CD4-positive, alpha-beta T cell treated with Interleukin-4 for 1 hour (primary cell): ENCODE data around the gene ARHGEF6.

Source experiments
- DNase-seq, 2 donors: peaks; one replicate each; pipeline ENCODE4 v3.0.0-alpha.2; 2020 to 2022

Gene ARHGEF6

DNA sequence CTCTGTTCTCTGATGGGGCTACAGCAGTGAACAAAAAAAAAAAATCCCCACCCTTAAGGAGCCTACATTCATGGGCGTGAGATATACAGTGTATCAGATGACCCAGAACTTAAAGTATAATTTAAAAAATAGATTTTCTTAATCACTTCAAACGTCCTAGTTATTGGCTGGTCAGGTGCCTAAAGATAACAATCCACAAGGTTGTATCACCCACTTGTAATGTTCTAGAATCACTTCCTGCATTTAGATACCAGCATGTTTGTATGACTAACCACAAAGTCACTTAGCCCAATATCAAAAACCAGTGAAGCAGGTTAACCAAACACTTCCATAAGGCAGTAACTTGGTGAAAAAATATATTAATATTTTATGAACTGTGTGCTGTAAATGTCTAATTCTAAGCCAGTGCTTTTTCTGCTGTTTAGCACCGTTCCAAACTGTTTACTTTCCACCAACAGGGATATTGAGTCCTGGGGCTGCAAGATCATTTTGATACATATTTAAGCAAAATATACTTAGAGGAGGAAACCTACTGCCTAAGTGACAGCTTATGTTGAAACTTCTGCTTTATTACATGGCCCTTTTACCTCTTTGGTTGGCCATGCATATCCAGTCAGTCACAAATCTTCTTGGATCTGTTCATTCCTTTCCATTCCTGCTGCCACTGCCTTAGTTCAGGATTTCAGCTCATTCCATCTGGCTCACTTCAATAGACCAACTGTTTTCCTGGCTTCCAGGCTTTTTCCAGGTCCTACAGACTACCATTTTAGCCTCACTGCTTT is 89.5 kb downstream of the ARHGEF6 start:
- DNase-seq: peak in 1 of 2 donors; percentile 53

DNA sequence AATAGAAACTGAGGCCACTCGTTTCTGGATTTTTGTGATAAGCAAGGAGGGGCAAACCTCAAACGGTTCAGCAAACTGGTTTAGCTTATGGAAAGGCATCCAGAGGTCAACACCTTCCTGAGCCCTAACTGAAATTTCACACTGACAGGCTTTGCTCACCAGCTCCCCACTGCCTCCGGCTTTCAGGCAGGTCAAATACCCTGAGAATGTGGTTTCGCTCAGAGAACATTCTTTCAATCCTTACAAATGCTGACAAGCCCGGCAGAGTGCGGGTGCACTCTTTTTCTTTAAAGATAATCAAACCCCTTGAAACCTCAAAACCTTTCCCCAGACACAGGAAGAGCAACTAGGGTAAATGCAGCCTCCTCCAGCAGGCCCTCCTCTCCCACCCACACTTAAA is 91.3 kb downstream of the ARHGEF6 start:
- no peak for DNase-seq

DNA sequence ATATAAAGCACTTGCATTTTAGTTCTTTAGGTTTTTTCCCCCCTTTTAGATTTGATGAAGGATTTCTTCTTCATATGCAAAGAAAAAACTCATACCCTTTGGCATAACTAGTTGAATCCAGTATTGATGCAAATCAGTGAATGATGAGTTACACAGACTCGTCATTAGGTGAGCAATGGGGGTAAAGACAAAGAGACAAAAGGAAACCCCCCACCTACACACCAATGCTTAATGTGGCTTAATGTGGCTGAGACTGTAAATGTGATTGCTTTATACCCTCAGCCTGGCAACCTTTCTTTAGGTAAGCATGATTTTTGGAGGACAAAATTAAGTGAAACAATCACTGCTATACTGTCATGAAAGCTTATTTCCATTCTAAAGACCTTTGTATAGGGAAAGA is 93.3 kb downstream of the ARHGEF6 start:
- peak in 1 of 2 donors; percentile 50 for DNase-seq

DNA sequence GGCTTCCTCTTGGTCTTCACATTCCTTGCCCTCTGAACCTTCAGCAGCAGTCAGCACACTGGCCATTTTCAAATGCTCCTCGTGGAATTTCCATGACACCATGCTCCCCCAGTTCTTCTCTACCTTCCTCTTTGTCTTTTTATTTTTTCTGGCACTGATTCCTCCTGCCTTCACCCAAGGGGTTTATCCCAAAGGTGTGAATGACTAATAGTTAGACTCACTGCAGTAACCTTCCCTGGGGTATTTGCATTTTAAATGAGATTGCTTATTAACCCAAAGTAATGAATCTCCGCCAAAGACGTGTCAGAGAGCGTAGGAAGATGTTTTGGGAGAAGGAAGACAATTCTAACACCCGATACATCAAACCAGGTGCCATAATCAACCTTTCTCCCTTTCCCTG is 96.6 kb downstream of the ARHGEF6 start:
- no peak for DNase-seq

DNA sequence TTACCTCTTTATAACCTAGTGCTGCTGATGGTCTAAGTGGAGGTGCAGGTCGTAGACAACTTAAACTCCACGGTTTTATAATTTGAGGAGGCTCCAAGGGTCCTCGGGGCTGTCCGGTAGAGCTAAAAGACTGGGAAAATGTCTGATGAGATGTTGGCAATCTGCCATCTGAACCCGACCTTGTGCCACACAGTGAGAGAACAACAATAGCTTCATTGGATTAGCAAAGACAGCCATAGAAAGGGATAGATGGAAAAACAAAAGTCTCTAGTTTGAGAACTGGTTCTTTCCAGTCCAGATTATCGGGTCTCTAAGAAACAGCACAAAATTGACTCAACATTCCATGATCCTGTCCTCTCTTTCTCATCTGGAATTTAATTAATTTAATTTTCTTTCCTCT is 101.2 kb downstream of the ARHGEF6 start:
- DNase-seq: no peak

DNA sequence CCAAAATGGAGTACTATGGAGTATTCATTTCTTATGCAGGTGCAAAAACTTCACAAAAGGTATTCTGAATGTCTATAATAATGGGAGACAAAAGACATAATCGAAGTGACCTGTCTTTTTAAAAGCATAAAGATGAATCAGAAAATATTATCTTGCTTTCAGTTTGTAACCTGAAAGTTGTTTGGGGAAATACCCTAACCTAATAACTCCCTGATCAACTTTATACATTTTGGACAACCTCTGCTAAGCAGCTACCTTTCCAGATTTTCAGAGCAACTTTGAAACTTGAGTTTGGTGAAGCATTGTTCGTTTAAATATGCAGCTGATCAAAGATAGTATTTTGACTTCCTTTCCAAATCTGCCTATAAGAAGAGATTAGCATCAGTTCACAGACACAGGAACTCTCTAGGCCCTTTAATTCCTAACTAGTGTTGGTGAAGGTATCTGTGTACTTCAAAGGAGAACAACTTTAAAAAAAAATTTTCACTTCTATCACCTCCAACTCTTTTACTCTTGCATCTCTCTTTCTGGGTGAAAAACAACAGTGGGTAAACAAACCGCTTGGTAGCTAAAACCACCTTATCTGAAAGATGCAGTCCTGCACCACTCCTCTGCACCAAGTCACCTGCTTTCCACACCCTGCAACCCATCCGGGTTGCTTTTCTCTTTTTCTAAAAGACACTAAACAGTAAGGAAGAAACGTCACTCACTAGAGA is 106.3 kb downstream of the ARHGEF6 start:
- DNase-seq: peak; percentile 24 to 70

DNA sequence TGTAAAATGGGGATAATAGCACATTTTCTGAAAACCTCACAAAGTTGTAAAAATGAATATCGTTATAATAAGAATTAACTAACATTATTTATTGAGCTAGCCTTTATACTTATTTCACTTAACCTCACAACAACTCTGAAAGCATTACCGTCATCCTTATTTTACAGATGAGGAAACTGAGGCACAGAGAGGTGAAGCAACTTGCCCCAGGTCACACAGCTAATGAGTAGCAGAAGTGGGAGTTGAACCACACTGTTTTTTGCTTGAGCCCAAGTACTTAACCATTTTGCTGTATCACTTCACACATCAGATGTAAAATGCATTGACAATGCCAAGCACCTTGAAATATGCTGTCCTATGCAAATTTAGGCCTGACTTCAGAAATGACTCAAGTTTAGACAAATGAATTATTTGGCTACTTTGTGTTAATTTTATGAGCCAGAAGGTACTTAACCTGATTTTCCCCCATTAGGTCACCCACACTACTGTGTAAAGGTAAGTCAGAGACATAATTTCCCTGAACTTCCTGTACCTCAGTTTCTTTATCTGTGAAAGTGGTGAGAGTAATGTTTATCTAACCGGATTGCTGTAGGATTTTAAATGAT is 109.6 kb downstream of the ARHGEF6 start:
- no peak for DNase-seq

DNA sequence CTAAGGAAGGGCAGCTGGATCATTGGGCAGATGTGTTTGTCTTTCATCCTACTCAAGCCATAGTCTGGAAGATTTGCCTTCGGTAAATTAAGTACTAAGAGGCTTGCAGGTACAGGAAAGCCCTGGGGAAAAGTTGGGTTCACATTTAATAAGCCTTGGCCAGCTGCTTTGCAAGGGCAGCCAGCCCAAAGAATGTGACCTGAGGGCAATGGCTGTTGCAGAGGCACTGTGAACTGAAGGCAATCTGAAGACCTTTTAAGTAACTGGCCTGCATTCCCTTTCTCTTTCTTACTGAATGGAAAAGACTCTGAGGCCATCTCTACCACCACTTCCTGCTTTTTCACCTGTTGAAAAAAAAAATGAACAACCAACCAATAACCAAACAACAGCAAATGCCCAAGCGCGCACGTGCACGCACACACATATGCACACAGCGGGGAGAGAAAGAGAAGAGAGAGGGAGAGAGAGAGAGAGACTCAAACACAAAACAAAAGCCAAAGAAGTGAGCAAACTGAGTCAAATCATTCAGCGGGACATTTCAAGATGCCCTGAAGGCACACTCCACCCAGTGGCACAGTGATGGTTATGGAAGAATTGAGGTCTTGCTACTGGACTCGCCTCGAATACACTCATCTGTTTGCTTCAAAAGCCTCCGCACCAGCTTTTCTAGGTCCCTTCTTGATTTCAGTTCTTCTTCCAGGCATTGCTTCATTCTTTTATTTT is 113.1 kb downstream of the ARHGEF6 start:
- no peak for DNase-seq

DNA sequence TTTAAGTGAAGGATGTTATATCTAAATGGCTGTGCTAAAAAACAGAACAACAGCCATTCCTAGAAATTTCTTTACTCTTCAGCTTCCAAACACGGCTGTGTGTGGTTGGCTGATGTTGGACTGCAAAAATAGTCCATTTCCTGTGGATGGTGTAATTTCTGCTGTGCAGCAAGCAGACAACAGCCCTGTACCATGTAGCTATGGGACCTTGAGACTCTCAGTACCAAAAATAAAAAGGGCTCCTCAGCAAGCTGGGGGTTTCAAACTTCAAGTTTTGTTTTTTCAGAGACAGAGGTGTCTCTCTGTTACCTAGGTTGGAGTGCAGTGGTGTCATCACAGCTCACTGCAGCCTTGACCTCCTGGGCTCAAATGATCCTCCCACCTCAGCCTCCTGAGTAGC is 114.6 kb downstream of the ARHGEF6 start:
- no peak for DNase-seq

DNA sequence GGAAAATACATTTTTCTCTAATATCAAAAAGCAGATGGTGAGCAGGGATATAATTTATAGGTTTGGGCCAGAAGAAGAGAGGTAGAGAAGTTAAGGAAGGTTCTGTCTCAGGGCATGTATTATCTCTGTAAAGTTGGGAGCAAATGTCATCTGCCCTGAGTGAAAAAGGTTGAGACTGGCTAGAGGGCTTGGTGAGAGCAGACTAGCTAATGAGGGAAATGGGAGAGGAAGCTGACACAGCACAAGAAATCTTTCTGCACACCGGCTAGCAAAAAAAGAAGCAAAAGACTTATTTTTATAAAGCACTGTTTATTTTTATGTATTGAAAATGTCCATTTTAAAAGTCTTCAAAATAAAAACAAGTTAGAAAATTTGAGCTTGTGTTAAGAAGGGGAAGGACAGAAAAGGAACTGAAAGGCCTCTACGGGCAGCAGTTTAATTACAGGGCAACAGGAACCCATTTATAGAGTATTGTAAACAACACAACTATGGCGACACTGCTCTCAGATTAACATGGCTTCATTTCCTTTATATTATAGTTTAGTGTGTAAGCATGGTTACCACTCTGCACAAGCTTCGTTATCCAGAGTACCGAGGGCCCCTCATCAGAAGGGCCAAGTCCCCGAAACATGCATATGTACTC is 115.4 kb downstream of the ARHGEF6 start:
- DNase-seq: no peak

DNA sequence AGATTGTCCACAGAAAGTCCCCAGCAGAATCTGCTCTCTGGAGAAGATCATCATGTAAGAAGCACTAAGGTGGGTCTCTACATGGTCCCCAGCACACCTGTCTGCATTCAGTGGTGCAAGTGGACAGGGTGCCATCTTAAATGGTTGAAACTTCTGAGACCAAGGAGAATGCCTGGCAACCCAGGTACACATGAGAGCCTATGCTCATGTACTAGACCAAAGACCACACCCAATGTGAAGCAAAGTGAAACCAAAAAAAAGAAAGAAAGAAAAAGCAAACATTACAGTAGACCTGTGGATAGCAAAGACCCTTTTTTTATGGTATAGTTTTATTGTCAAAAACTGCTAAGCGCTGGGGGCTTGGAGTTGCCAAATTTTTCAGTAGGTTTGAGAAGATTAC is 117.8 kb downstream of the ARHGEF6 start:
- DNase-seq: no peak

DNA sequence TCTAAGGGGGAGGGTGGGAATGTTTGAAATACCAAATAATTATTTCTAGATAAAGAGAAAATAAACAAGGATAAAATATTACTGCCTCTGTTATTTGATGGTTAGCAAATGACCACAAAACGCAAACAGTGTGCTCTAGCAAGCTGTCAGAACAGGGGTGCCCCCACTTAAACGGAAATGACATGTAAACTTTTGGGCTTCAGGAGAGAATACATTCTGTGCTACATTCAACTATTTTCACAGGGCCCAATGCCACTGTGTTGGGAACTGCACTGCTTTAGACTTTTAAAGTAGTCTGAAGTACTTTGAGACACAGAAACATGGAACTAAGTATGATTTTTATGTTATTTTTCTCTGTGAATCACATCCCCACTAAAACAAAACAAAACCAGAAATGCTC is 118.6 kb downstream of the ARHGEF6 start:
- DNase-seq: peak in 1 of 2 donors; percentile 60

DNA sequence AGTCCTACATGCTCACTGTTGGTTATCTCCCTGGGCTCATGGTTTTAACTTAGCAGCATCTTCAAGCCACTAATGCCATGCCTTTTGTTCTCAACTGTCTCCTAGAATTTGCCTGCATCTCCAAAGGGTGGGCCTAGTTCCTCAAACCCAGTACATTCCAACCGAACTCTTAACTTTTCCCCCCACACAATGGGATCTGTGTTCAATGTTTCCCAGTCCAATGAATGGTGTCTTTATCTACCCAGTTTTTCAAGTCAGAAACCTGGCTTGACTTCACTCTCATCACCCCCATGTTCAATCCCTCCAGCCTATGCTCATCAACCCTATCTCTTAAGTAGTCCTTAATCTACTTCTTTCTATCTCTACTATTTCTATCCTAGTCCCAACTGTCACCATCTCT is 119.8 kb downstream of the ARHGEF6 start:
- DNase-seq: no peak

DNA sequence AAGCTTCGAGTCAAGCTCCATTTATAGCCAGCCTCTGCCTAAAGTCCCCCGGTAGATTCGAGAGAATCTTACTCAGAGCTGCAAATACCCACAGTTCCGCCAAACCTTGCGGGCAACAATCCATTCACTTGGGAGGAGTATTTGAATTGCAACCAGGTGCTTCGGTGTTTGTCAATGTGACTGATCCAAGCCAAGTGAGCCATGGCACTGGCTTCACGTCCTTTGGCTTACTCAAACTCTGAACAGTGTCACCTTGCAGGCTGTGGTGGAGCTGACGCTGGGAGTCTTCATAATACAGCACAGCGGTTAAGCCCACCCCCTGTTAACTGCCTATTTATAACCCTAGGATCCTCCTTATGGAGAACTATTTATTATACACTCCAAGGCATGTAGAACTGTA is 121.6 kb downstream of the ARHGEF6 start:
- DNase-seq: no peak

DNA sequence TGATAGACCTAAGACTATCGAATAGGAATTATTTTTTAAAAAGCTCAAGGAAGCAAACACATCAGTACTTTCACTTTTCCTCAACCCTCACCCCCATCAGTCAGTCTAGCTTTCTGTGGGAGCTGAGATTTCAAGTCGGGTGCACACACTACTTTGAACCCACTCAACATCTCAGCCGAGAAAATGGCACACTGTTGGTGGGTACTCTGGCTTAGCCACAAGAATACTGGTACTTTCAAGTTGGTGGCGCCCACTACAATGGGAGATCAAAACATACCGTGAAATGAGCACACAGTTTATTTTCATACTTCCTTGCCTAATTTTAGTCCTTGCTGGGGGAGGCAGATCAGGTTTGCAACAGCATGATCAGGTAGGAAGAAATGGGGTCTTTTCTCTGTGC is 122.6 kb downstream of the ARHGEF6 start:
- DNase-seq: no peak

DNA sequence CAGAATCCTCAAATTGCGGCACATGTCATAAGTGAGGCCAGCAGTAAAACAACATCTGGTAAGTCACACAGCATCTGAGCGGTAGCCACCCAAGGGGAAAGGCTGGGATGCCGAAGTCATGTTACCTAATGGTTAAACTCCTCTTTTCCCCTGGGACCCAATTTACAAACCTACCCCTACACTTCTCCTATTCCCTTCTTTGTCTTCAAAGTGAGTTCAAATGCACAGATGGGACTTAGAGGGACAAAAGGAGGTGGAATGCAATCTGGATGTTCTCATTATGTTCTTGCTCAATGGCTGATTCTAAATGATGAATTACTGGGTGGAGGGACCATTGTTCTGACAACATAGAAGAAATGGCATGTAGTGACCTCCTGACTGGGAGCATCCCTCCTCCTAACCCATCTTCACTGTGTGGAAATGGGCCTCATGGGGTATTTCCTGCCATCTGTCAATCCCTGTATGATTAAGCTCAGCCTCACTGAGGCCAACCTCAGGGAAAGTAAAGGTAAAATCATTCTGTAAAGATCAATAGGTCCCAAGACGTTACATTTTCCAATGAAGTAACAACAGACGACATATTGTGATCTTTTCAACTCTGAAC is 124.3 kb downstream of the ARHGEF6 start:
- no peak for DNase-seq

DNA sequence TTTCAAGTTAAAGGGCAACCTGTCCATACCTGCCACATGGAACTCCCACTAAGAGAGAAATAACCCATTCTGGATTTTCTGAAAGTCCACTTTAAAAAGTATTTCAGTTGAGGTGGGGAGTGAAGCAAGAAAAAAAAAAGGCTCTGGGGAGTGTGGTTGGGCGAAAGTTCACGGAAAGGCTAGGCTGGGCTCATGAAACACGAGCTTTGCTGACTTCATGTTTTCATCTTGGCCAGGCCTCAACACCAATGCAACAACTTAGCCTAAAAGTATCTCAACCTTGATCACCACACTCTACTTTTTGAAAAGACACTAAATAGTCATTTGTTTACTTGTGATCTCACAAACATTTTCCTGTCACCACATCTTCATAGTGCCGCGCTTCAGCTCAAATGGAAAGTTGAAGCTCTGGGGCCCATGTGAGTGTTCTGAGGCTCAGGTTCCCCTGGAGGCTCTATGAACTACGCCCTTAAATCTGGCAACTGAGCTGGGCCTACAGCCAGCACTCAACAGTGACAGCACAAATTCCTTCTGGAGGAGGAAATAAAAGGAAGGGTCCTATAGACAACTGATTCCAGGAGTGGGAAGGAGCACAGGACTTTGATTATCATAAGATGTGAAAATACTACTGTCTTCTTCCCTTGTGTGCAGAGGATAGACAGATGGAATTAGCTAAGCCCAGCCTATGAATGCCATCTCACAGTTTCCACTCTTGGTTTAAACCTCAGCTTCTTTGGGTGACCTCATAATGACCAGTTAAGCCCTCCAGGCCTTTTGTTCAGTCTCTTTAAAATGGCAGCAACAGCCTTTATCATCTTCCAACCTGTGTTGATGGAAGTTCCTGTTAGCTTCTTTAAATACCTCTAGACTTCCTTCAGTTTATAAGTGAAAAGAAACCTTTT is 127.7 kb downstream of the ARHGEF6 start:
- DNase-seq: no peak

DNA sequence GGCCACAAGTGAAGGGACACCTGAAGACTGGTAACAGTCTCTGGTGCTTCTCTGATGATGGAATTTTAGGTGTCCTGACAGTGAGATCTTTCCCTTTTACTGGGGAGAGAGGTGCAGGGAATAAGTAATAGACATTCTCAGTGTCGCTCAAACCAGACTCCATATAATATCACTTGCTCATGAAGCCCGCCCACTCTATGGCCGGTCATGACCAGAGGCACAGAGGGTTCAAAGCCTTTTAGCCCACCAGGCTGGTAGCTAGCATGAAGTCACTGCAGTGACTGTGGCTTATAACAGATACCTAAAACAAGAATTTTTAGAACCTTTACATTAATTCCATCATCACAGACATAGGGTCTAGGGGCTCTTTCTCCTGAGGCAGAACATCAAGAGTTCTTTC is 129.9 kb downstream of the ARHGEF6 start:
- no peak for DNase-seq

DNA sequence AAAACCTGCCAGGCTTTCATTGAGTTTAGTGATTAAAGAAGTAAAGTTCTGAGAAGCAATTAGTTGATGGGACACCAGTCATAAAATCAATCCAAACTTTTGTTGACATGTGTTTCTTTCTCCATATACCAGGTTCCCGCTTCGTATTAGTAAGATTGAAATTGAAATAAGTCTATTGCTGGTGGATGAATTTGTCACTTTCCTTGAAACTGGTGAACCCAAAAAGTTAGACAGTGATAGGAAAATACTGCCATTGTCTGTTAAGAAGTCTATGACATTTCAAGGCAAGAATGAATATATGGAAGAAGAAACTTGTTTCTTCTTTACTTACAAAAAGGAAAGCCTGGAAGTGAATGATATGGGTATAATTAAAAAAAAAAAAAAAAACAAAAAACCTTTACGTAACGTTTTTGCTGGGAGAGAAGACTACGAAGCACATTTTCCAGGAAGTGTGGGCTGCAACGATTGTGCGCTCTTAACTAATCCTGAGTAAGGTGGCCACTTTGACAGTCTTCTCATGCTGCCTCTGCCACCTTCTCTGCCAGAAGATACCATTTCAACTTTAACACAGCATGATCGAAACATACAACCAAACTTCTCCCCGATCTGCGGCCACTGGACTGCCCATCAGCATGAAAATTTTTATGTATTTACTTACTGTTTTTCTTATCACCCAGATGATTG is 132.9 kb downstream of the ARHGEF6 start, which contains the start of gene CD40LG:
Gene CD40LG, plus strand, starts transcription at position 482 of the 684 bp plus-strand sequence. Its CDS starts 91 bp downstream, at position 573.
- DNase-seq: peak; percentile 25 to 47

DNA sequence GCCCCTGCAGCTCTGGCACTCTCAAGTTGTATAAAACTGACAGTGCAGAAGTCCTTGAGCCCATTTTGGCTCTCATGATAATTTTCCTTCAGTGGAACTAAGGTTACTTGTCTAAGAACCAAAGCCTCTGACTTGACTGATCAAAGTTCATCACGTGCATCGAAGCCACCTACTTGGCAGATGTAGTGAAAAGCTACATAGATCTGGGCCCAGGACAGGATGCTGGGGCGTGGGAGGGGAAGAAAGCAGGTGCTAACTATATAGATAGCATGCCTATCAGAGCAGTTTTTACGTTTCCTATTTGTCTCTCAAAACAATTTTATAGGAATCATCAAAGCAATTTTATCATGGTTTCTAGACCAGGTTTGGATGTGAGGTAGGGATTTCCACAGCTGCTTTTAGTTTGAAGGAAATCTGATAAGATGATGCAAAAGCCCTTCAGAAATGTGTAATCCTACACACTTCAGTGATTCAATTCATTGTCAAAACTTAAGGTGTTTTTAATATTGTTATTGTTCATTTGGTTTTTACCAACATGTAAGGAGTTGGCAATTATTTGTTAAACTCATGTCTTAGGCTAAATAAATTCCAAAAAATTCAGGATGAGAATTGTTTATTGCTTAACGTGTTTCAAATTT is 134.0 kb downstream of the ARHGEF6 start:
- peak; percentile 38 to 57 for DNase-seq
